HEK293T (cell line): ENCODE measurements around the gene PPP1R37.

Source experiments
- CTCF ChIA-PET: fragments of 350-600 bp; formaldehyde crosslinking; extraction: SDS; loops from one replicate; lab custom pipeline; 2021; ENCODE audit warnings: antibody characterized with exemption, inconsistent platforms; lab: Yijun Ruan, JAX
- POLR2A ChIA-PET: fragments of 350-600 bp; formaldehyde crosslinking; extraction: SDS; loops from one replicate; lab custom pipeline; 2020; ENCODE audit warnings: antibody characterized with exemption, inconsistent platforms; lab: Yijun Ruan, JAX
- DNase-seq: peaks from one replicate; pipeline ENCODE4 v3.0.0; 2012; ENCODE audit warnings: mixed read lengths; ENCODE audit errors: extremely low spot score
- ARNT ChIP-seq: fragments of 450-650 bp; IDR thresholded peaks from 2 replicates; pipeline ENCODE4 v1.6.1; 2017; ENCODE audit warnings: mild to moderate bottlenecking
- BHLHE40 ChIP-seq: fragments of 450-650 bp; IDR thresholded peaks from 2 replicates; pipeline ENCODE4 v1.6.1; 2016; ENCODE audit warnings: mild to moderate bottlenecking, moderate library complexity, borderline replicate concordance
- CTBP1 ChIP-seq: fragments of 450-650 bp; IDR thresholded peaks from 2 replicates; pipeline ENCODE4 v1.6.1; 2016; ENCODE audit warnings: borderline replicate concordance
- ELF4 ChIP-seq: fragments of 450-650 bp; IDR thresholded peaks from 2 replicates; pipeline ENCODE4 v1.6.1; 2017; ENCODE audit warnings: antibody characterized with exemption
- FOXA1 ChIP-seq: fragments of 450-650 bp; IDR thresholded peaks from 2 replicates; pipeline ENCODE4 v1.6.1; 2016; ENCODE audit warnings: mild to moderate bottlenecking
- FOXK2 ChIP-seq: fragments of 450-650 bp; IDR thresholded peaks from 2 replicates; pipeline ENCODE4 v1.6.1; 2016; ENCODE audit warnings: mild to moderate bottlenecking
- FOXM1 ChIP-seq: fragments of 450-650 bp; IDR thresholded peaks from 2 replicates; pipeline ENCODE4 v1.6.1; 2017; ENCODE audit warnings: mild to moderate bottlenecking, borderline replicate concordance
- HDGF ChIP-seq: fragments of 450-650 bp; IDR thresholded peaks from 2 replicates; pipeline ENCODE4 v1.6.1; 2017; ENCODE audit warnings: antibody characterized with exemption, borderline replicate concordance
- L3MBTL2 ChIP-seq: fragments of 450-650 bp; conservative IDR thresholded peaks from 2 replicates; pipeline ENCODE4 v1.6.1; 2016; ENCODE audit warnings: mild to moderate bottlenecking
- LEF1 ChIP-seq: fragments of 450-650 bp; IDR thresholded peaks from 2 replicates; pipeline ENCODE4 v1.6.1; 2017; ENCODE audit warnings: mild to moderate bottlenecking, borderline replicate concordance
- NFRKB ChIP-seq: fragments of 450-650 bp; IDR thresholded peaks from 2 replicates; pipeline ENCODE4 v1.6.1; 2016; ENCODE audit warnings: mild to moderate bottlenecking, moderate library complexity
- PKNOX1 ChIP-seq: fragments of 450-650 bp; IDR thresholded peaks from 2 replicates; pipeline ENCODE4 v1.6.1; 2016
- SP1 ChIP-seq: fragments of 450-650 bp; IDR thresholded peaks from 2 replicates; pipeline ENCODE4 v1.6.1; 2017
- SUZ12 ChIP-seq: fragments of 450-650 bp; IDR thresholded peaks from 2 replicates; pipeline ENCODE4 v1.6.1; 2016; ENCODE audit warnings: mild to moderate bottlenecking
- TARDBP ChIP-seq: fragments of 450-650 bp; IDR thresholded peaks from 2 replicates; pipeline ENCODE4 v1.6.1; 2016
- ZNF384 ChIP-seq: fragments of 450-650 bp; IDR thresholded peaks from 2 replicates; pipeline ENCODE4 v1.6.1; 2016

Gene PPP1R37

GRCh38 chr19:45123440-45123850 lies 30.5 kb downstream of the PPP1R37 start:
- no peak for DNase-seq
- ChIA-PET CTCF (no interaction called here), POLR2A (no interaction called here)
- no peak for TF ChIP-seq ARNT
- TF ChIP-seq PKNOX1: no peak
- no peak for TF ChIP-seq LEF1
- TF ChIP-seq TARDBP: no peak
- no peak for TF ChIP-seq FOXA1
- TF ChIP-seq ZNF384: no peak
- no peak for TF ChIP-seq HDGF
- no peak for TF ChIP-seq FOXM1

GRCh38 chr19:45124021-45124420 lies 31.0 kb downstream of the PPP1R37 start:
- DNase-seq: no peak
- POLR2A ChIA-PET: no interaction called here
- no peak for TF ChIP-seq ARNT
- TF ChIP-seq NFRKB: no peak
- no peak for TF ChIP-seq CTBP1
- no peak for TF ChIP-seq L3MBTL2
- TF ChIP-seq PKNOX1: no peak
- no peak for TF ChIP-seq ELF4
- TF ChIP-seq FOXK2: no peak
- TF ChIP-seq TARDBP: no peak
- TF ChIP-seq ZNF384: no peak
- no peak for TF ChIP-seq HDGF
- TF ChIP-seq SUZ12: no peak
- TF ChIP-seq FOXM1: no peak
- no peak for TF ChIP-seq LEF1
- TF ChIP-seq SP1: no peak
- TF ChIP-seq BHLHE40: no peak
- TF ChIP-seq FOXA1: no peak
- CTCF ChIA-PET: no interaction called here

- no peak for DNase-seq
- CTCF ChIA-PET: interaction anchor here (0.6 to 2.3 kb wide), 4 partner anchors 9 to 190 kb away, joined by 3 to 7 read pairs (median 4); no protein-coding TSS in a partner anchor
- POLR2A ChIA-PET: interaction anchor here (2.3 kb wide), 1 partner anchor 33 kb away, joined by 10 read pairs; the partner anchor contains the start of gene PPP1R37
- TF ChIP-seq ARNT: no peak
- TF ChIP-seq LEF1: no peak
- TF ChIP-seq CTBP1: no peak
- no peak for TF ChIP-seq HDGF
- no peak for TF ChIP-seq L3MBTL2
These were observed 32.4 kb downstream of the PPP1R37 start for GRCh38 chr19:45125360-45125759.

GRCh38 chr19:45125975-45126493 lies 33.1 kb downstream of the PPP1R37 start:
- ChIA-PET POLR2A (interaction anchor here (1.0 to 2.3 kb wide), 3 partner anchors 34 to 87 kb away, joined by 3 to 10 read pairs (median 3); partner anchors contain the start of genes BLOC1S3, CLASRP, PPP1R37 and TRAPPC6A), CTCF (interaction anchor here (2.3 kb wide), 1 partner anchor 13 kb away, joined by 7 read pairs; no protein-coding TSS in a partner anchor)
- no peak for TF ChIP-seq FOXA1
- TF ChIP-seq ARNT: no peak
- DNase-seq: peak; percentile 70

- TF ChIP-seq L3MBTL2: no peak
- TF ChIP-seq FOXA1: no peak
- no peak for TF ChIP-seq BHLHE40
- no peak for TF ChIP-seq NFRKB
- TF ChIP-seq ZNF384: no peak
- TF ChIP-seq SUZ12: no peak
- TF ChIP-seq LEF1: no peak
- TF ChIP-seq SP1: no peak
- TF ChIP-seq CTBP1: no peak
- TF ChIP-seq PKNOX1: no peak
- TF ChIP-seq FOXK2: no peak
- no peak for TF ChIP-seq TARDBP
- TF ChIP-seq ARNT: no peak
- TF ChIP-seq FOXM1: no peak
- no peak for TF ChIP-seq ELF4
- no peak for TF ChIP-seq HDGF
- ChIA-PET CTCF (interaction anchor here (2.3 kb wide), 1 partner anchor 14 kb away, joined by 7 read pairs; no protein-coding TSS in a partner anchor), POLR2A (interaction anchor here (1.0 to 2.3 kb wide), 3 partner anchors 35 to 88 kb away, joined by 3 to 10 read pairs (median 3); partner anchors contain the start of genes BLOC1S3, CLASRP, PPP1R37 and TRAPPC6A)
- no peak for DNase-seq
These were observed 33.7 kb downstream of the PPP1R37 start for GRCh38 chr19:45126654-45127053.

GRCh38 chr19:45128146-45128545 lies 35.2 kb downstream of the PPP1R37 start:
- TF ChIP-seq FOXM1 (no peak), SP1 (no peak)
- ChIA-PET POLR2A (no interaction called here), CTCF (interaction anchor here (0.6 kb wide), 1 partner anchor 15 kb away, joined by 8 read pairs; no protein-coding TSS in a partner anchor)
- no peak for DNase-seq
